C4-2B (cell line): ENCODE measurements around the gene TPM3.

Experiments used
- H3K27ac ChIP-seq: fragments of 450-650 bp; 2 replicates; pipeline ENCODE4 v1.5.1; 2017
- CTCF ChIP-seq: fragments of 450-650 bp; conservative IDR thresholded peaks from 2 replicates; pipeline ENCODE4 v1.5.1; 2017; ENCODE audit warnings: mild to moderate bottlenecking
- ZFX ChIP-seq: fragments of 450-650 bp; IDR thresholded peaks from 2 replicates; pipeline ENCODE4 v1.6.1; 2017

TPM3 gene

GRCh38 chr1:154225370-154225769 lies 33.5 kb upstream of the TPM3 start:
- no peak overlapping the region for H3K27ac ChIP-seq
- TF ChIP-seq ZFX (no peak), CTCF (no peak)

GRCh38 chr1:154223621-154224020 lies 31.7 kb upstream of the TPM3 start:
- TF ChIP-seq CTCF (no peak), ZFX (no peak)
- H3K27ac ChIP-seq = no peak overlapping the region

GRCh38 chr1:154222918-154223317 lies 31.0 kb upstream of the TPM3 start:
- H3K27ac ChIP-seq = no peak overlapping the region

GRCh38 chr1:154222518-154222917 lies 30.6 kb upstream of the TPM3 start:
- no peak overlapping the region for H3K27ac ChIP-seq
- TF ChIP-seq CTCF = no peak
- TF ChIP-seq ZFX = no peak

More at GRCh38 chr1:154222918-154223317, 31.0 kb upstream of the TPM3 start:
- no peak for TF ChIP-seq ZFX
- no peak for TF ChIP-seq CTCF

GRCh38 chr1:154221278-154222001 lies 29.5 kb upstream of the TPM3 start:
- TF ChIP-seq CTCF = no peak
- TF ChIP-seq ZFX = peak; percentile 100
- peak overlapping the region; percentile 100 for H3K27ac ChIP-seq

GRCh38 chr1:154220970-154221277 lies 29.0 kb upstream of the TPM3 start:
- peak overlapping the region; percentile 100 for H3K27ac ChIP-seq

More at GRCh38 chr1:154220970-154221277, 29.0 kb upstream of the TPM3 start:
- TF ChIP-seq ZFX (no peak), CTCF (no peak)
